ENCODE data around the gene LRRN4CL. TPM values are rescaled to one million over a fixed set of nuclear protein-coding genes. Genes with fewer than 3 reads are reported as not detected.

LRRN4CL gene
- total and polyA plus RNA-seq, 9 of the 15 experiments (the other 6 are each of a cell fraction or from before 2014, with no cell fraction given): 0.03 to 0.11 (median 0.05) TPM; not detected in 4

DNA sequence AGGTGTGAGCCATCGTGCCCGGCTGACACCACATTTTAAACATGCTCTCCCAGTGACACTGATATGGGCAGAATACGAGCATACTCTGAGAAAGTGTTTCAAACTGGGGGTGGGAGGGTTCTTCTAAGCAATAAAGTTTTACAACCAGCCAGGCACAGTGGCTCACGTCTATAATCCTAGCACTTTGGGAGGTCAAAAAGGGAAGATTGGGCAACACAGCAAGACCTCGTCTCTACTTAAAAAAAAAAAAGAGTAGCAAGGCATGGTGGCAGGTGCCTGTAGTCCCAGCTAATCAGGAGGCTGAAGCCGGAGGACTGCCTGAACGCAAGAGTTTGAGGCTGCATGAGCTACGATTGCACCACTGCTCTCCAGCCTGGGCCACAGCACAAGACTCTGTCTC is 45.1 kb downstream of the LRRN4CL start:
- DNase-seq (ENCODE audit: extremely low read depth in 1 of 4, low spot score in 3 of 4): no peak
- 95% methylated on average over 8 of the region's 8 CpGs for WGBS (ENCODE audit: insufficient coverage, low coverage, missing lambda C conversion rate)
- H3K4me2 ChIP-seq (ENCODE audit: insufficient read depth, low read length): no peak overlapping the region; the same call in 1 of the 2 replicates
- in situ Hi-C loops (cut with MboI): no loop called here
- H3K9ac ChIP-seq (ENCODE audit: insufficient read depth in 1 of 2, low read depth in 2 of 2, low read length in 2 of 2): no peak overlapping the region
- H3K9me1 ChIP-seq (ENCODE audit: control insufficient read depth, insufficient read depth, low read length): no peaks in the 10 kb centered on the region
- H3K27me3 ChIP-seq (ENCODE audit: control insufficient read depth in 2 of 2, insufficient read depth in 2 of 2, low read length in 2 of 2): no peaks in the 10 kb centered on the region
- no peak for TF ChIP-seq TCF7 (IDR thresholded peaks at IDR 0.05; ENCODE audit: borderline replicate concordance)
- no peak for TF ChIP-seq BACH1 (tag; IDR thresholded peaks at IDR 0.05)
- no peak for TF ChIP-seq TAL1 (IDR thresholded peaks at IDR 0.05)
- TF ChIP-seq, protein P1, sequence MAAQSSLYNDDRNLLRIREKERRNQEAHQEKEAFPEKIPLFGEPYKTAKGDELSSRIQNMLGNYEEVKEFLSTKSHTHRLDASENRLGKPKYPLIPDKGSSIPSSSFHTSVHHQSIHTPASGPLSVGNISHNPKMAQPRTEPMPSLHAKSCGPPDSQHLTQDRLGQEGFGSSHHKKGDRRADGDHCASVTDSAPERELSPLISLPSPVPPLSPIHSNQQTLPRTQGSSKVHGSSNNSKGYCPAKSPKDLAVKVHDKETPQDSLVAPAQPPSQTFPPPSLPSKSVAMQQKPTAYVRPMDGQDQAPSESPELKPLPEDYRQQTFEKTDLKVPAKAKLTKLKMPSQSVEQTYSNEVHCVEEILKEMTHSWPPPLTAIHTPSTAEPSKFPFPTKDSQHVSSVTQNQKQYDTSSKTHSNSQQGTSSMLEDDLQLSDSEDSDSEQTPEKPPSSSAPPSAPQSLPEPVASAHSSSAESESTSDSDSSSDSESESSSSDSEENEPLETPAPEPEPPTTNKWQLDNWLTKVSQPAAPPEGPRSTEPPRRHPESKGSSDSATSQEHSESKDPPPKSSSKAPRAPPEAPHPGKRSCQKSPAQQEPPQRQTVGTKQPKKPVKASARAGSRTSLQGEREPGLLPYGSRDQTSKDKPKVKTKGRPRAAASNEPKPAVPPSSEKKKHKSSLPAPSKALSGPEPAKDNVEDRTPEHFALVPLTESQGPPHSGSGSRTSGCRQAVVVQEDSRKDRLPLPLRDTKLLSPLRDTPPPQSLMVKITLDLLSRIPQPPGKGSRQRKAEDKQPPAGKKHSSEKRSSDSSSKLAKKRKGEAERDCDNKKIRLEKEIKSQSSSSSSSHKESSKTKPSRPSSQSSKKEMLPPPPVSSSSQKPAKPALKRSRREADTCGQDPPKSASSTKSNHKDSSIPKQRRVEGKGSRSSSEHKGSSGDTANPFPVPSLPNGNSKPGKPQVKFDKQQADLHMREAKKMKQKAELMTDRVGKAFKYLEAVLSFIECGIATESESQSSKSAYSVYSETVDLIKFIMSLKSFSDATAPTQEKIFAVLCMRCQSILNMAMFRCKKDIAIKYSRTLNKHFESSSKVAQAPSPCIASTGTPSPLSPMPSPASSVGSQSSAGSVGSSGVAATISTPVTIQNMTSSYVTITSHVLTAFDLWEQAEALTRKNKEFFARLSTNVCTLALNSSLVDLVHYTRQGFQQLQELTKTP (IDR thresholded peaks at IDR 0.05; ENCODE audit: low read depth in 1 of 2, partially characterized antibody in 2 of 2): no peak
- TF ChIP-seq, protein P2, sequence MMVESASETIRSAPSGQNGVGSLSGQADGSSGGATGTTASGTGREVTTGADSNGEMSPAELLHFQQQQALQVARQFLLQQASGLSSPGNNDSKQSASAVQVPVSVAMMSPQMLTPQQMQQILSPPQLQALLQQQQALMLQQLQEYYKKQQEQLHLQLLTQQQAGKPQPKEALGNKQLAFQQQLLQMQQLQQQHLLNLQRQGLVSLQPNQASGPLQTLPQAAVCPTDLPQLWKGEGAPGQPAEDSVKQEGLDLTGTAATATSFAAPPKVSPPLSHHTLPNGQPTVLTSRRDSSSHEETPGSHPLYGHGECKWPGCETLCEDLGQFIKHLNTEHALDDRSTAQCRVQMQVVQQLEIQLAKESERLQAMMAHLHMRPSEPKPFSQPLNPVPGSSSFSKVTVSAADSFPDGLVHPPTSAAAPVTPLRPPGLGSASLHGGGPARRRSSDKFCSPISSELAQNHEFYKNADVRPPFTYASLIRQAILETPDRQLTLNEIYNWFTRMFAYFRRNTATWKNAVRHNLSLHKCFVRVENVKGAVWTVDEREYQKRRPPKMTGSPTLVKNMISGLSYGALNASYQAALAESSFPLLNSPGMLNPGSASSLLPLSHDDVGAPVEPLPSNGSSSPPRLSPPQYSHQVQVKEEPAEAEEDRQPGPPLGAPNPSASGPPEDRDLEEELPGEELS (CRISPR knock-in tag; IDR thresholded peaks at IDR 0.05; ENCODE audit: borderline replicate concordance): no peak
- TF ChIP-seq HMG20A (CRISPR knock-in tag; conservative IDR thresholded peaks at IDR 0.05): no peak
- no peak for TF ChIP-seq GABPA (tag; conservative IDR thresholded peaks at IDR 0.05; ENCODE audit: low read depth)
- no peak for TF ChIP-seq RBM22 (IDR thresholded peaks at IDR 0.05; ENCODE audit: low read depth, low read length, poor library complexity, severe bottlenecking)
- no peak for TF ChIP-seq ARNT (IDR thresholded peaks at IDR 0.05)
- TF ChIP-seq ZNF57 (CRISPR knock-in tag; IDR thresholded peaks at IDR 0.05): no peak
- no peak for TF ChIP-seq MBD2 (IDR thresholded peaks at IDR 0.05; ENCODE audit: borderline replicate concordance, low read depth)
- TF ChIP-seq ZNF175 (CRISPR knock-in tag; IDR thresholded peaks at IDR 0.05; ENCODE audit: low read depth): no peak
- TF ChIP-seq ZNF224 (CRISPR knock-in tag; IDR thresholded peaks at IDR 0.05): no peak
- no peak for TF ChIP-seq ZSCAN32 (CRISPR knock-in tag; IDR thresholded peaks at IDR 0.05)
- TF ChIP-seq, protein P3, sequence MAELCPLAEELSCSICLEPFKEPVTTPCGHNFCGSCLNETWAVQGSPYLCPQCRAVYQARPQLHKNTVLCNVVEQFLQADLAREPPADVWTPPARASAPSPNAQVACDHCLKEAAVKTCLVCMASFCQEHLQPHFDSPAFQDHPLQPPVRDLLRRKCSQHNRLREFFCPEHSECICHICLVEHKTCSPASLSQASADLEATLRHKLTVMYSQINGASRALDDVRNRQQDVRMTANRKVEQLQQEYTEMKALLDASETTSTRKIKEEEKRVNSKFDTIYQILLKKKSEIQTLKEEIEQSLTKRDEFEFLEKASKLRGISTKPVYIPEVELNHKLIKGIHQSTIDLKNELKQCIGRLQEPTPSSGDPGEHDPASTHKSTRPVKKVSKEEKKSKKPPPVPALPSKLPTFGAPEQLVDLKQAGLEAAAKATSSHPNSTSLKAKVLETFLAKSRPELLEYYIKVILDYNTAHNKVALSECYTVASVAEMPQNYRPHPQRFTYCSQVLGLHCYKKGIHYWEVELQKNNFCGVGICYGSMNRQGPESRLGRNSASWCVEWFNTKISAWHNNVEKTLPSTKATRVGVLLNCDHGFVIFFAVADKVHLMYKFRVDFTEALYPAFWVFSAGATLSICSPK (IDR thresholded peaks at IDR 0.05; ENCODE audit: borderline replicate concordance): no peak
- H3K4me3 ChIP-seq: no peak overlapping the region
- FAIRE-seq: no peak
- H3K36me3 ChIP-seq (ENCODE audit: control insufficient read depth, insufficient read depth, low read length): peaks cover 65% of the 10 kb centered on the region
- ChIA-PET CTCF (ENCODE audit: low intra/inter-chr PET ratio) (no interaction called here), POLR2A (interaction anchor here (0.7 to 4.5 kb wide), 6 partner anchors 8 to 71 kb away, joined by 3 to 83 read pairs (median 6); partner anchors contain the start of genes B3GAT3, C11orf98, CSKMT and EEF1G)
- H2AFZ ChIP-seq (ENCODE audit: low read depth, low read length): no peak overlapping the region
- H3K9me3 ChIP-seq (replicated peaks; ENCODE audit: control insufficient read depth, insufficient read depth, low read depth, low read length): no peaks in the 10 kb centered on the region
- H3K79me2 ChIP-seq (ENCODE audit: control insufficient read depth, insufficient read depth, low read length): peaks cover 71% of the 10 kb centered on the region
- peaks cover 12 to 31% of the 10 kb centered on the region in 2 experiments for H3K4me1 ChIP-seq (replicated peaks in 1 of 2; ENCODE audit: control insufficient read depth in 2 of 2, insufficient read depth in 2 of 2, low read length in 2 of 2)
- no peak for ATAC-seq
- H3K27ac ChIP-seq (ENCODE audit: extremely low read depth, low read depth, low read length): no peak overlapping the region; the same call in 2 of the 3 replicates
- intact Hi-C loops (cut with micrococcal nuclease): no loop called here
- peaks cover 20% of the 10 kb centered on the region for H4K20me1 ChIP-seq (replicated peaks; ENCODE audit: control insufficient read depth, insufficient read depth, low read length)
- BruUV-seq (replicated peaks): no TSS peak

Measured in K562 (cell line).